SK-N-SH (cell line): ENCODE data around the gene CGB2. TPM values are rescaled to one million over a fixed set of nuclear protein-coding genes. Genes with fewer than 3 reads are reported as not detected.

Source experiments
- CTCF ChIA-PET: fragments of 300-600, 350-600 bp; formaldehyde crosslinking; extraction: SDS; loops from one replicate; lab custom pipeline; 2021; lab: Yijun Ruan, JAX
- POLR2A ChIA-PET: fragments of 350-600 bp; sonication (Branson Sonifier 250); formaldehyde crosslinking; extraction: SDS; loops from one replicate; lab custom pipeline; 2020; ENCODE audit warnings: antibody characterized with exemption, inconsistent platforms; lab: Yijun Ruan, JAX
- DNase-seq: peaks from one replicate; pipeline ENCODE4 v3.0.0; 2012
- H2AFZ ChIP-seq: fragments of 200-600 bp; sonication (generic); 2 replicates; pipeline ENCODE4 v1.8.1; 2016; ENCODE audit warnings: antibody characterized with exemption, mild to moderate bottlenecking, low read depth
- H3F3A ChIP-seq: fragments of 200-600 bp; sonication (generic); replicated peaks from 2 replicates; pipeline ENCODE3; 2016; ENCODE audit warnings: antibody characterized with exemption, mild to moderate bottlenecking; ENCODE audit not compliant: insufficient read depth
- H3K27ac ChIP-seq, 2 experiments: fragments of 200-500 bp in 1 of 2; fragments of 200-600 bp in 1 of 2; sonication (Bioruptor generic) in 1 of 2; sonication (generic), shearing (Covaris generic) in 1 of 2; 2 replicates each; pipeline versions ENCODE4 v1.5.1 to v1.6.1; 2014 to 2016; ENCODE audit warnings: low read depth in 2 of 2, inconsistent platforms in 1 of 2, low read length in 1 of 2, mild to moderate bottlenecking in 1 of 2, mixed read lengths in 1 of 2
- H3K27me3 ChIP-seq: fragments of 200-600 bp; sonication (generic), shearing (Covaris generic); 2 replicates; pipeline ENCODE4 v1.6.1; 2016; ENCODE audit warnings: mixed run types; ENCODE audit not compliant: insufficient read depth
- H3K36me3 ChIP-seq, 2 experiments: fragments of 200-500 bp in 1 of 2; fragments of 200-600 bp in 1 of 2; sonication (Bioruptor generic) in 1 of 2; sonication (generic) in 1 of 2; replicated peaks in 1 of 2; 2 replicates each; pipeline versions ENCODE3 to v1.5.1; 2014 to 2016; ENCODE audit warnings: low read length in 1 of 2, mild to moderate bottlenecking in 1 of 2; ENCODE audit not compliant: insufficient read depth in 2 of 2, control insufficient read depth in 1 of 2
- H3K4me1 ChIP-seq, 2 experiments: fragments of 200-500 bp in 1 of 2; fragments of 200-600 bp in 1 of 2; sonication (Bioruptor generic) in 1 of 2; sonication (generic), shearing (Covaris generic) in 1 of 2; 2 replicates each; pipeline versions ENCODE4 v1.5.1 to v1.6.1; 2014 to 2016; ENCODE audit warnings: low read depth in 1 of 2, low read length in 1 of 2, mixed run types in 1 of 2; ENCODE audit not compliant: insufficient read depth in 2 of 2, control insufficient read depth in 1 of 2
- H3K4me2 ChIP-seq: fragments of 200-600 bp; sonication (generic), shearing (Covaris generic); 2 replicates; pipeline ENCODE4 v1.6.1; 2017; ENCODE audit warnings: mixed run types
- H3K4me3 ChIP-seq, 2 experiments: fragments of 200-500 bp in 1 of 2; fragments of 200-600 bp in 1 of 2; sonication (Bioruptor generic) in 1 of 2; sonication (generic), shearing (Covaris generic) in 1 of 2; 2 replicates each; pipeline versions ENCODE4 v1.5.1 to v1.8.1; 2014 to 2016; ENCODE audit warnings: low read depth in 2 of 2, inconsistent platforms in 1 of 2, low read length in 1 of 2, mild to moderate bottlenecking in 1 of 2, mixed read lengths in 1 of 2, moderate library complexity in 1 of 2
- H3K79me2 ChIP-seq: fragments of 200-600 bp; sonication (generic); 2 replicates; pipeline ENCODE4 v1.8.1; 2017; ENCODE audit warnings: mild to moderate bottlenecking; ENCODE audit not compliant: insufficient read depth
- H3K9ac ChIP-seq: fragments of 200-600 bp; sonication (generic); 2 replicates; pipeline ENCODE4 v1.6.1; 2017; ENCODE audit warnings: mixed run types
- H3K9me2 ChIP-seq: fragments of 200-600 bp; sonication (generic); 2 replicates; pipeline ENCODE4 v1.6.1; 2017; ENCODE audit warnings: mixed run types
- H3K9me3 ChIP-seq: fragments of 200-600 bp; sonication (generic); 2 replicates; pipeline ENCODE4 v1.6.1; 2017; ENCODE audit warnings: mixed run types, mild to moderate bottlenecking, moderate library complexity
- H4K20me1 ChIP-seq: fragments of 200-600 bp; sonication (generic); 2 replicates; pipeline ENCODE4 v1.6.1; 2017; ENCODE audit warnings: mild to moderate bottlenecking, mixed run types; ENCODE audit not compliant: insufficient read depth
- CHD2 ChIP-seq: fragments of 150-350 bp; IDR thresholded peaks from 2 replicates; pipeline ENCODE4 v1.6.1; 2018; ENCODE audit warnings: low read length; ENCODE audit not compliant: partially characterized antibody
- EZH2phosphoT487 ChIP-seq: fragments of 200-600 bp; sonication (generic); IDR thresholded peaks from 2 replicates; pipeline ENCODE4 v1.6.1; 2017; ENCODE audit warnings: low read depth, mixed run types, mild to moderate bottlenecking, antibody characterized with exemption, moderate library complexity, borderline replicate concordance
- FOSL2 ChIP-seq: IDR thresholded peaks from 2 replicates; pipeline ENCODE4 v1.4.0; 2012; ENCODE audit warnings: low read depth, mild to moderate bottlenecking, moderate library complexity, borderline replicate concordance
- GABPA ChIP-seq: IDR thresholded peaks from 2 replicates; pipeline ENCODE4 v1.4.0; 2012; ENCODE audit warnings: low read depth, mild to moderate bottlenecking
- GATA2 ChIP-seq: sonication (generic); formaldehyde crosslinking; IDR thresholded peaks from 2 replicates; pipeline ENCODE4 v1.5.0; 2020; ENCODE audit warnings: mild to moderate bottlenecking, missing genetic modification reagents
- MXI1 ChIP-seq: IDR thresholded peaks from 2 replicates; pipeline ENCODE4 v1.6.1; 2012; ENCODE audit warnings: mild to moderate bottlenecking, low read depth, low read length, improper control_type of control experiment
- REST ChIP-seq: IDR thresholded peaks from 2 replicates; pipeline ENCODE4 v1.6.1; 2012; ENCODE audit warnings: mild to moderate bottlenecking, low read depth, low read length, moderate library complexity
- RFX5 ChIP-seq: IDR thresholded peaks from 2 replicates; pipeline ENCODE4 v1.6.1; 2012; ENCODE audit warnings: mild to moderate bottlenecking, improper control_type of control experiment, low read length
- RXRA ChIP-seq: IDR thresholded peaks from 2 replicates; pipeline ENCODE4 v1.4.0; 2012; ENCODE audit warnings: low read depth, mild to moderate bottlenecking, borderline replicate concordance
- SIN3A ChIP-seq: IDR thresholded peaks from 2 replicates; pipeline ENCODE4 v1.6.1; 2012; ENCODE audit warnings: low read depth, mild to moderate bottlenecking, low read length, moderate library complexity, borderline replicate concordance
- SMC3 ChIP-seq: IDR thresholded peaks from 2 replicates; pipeline ENCODE4 v1.6.1; 2012; ENCODE audit warnings: low read depth, low read length, improper control_type of control experiment
- TEAD4 ChIP-seq: IDR thresholded peaks from 2 replicates; pipeline ENCODE4 v1.4.0; 2012; ENCODE audit warnings: mild to moderate bottlenecking, borderline replicate concordance; ENCODE audit not compliant: insufficient read depth
- ZBTB33 ChIP-seq: IDR thresholded peaks from 2 replicates; pipeline ENCODE4 v1.4.0; 2012; ENCODE audit warnings: low read depth, borderline replicate concordance
- WGBS: methylation state at CpG from one replicate; pipeline ENCODE4 v1.1.6; 2017; ENCODE audit warnings: low lambda C conversion rate; 5-methylcytosine and 5-hydroxymethylcytosine counted together
- polyA plus RNA-seq, 3 experiments: library from polyadenylated mRNA; depleted of rRNA; stranded (reverse); fragments of >200 nt; gene quantifications; 2 replicates each; pipeline ENCODE4 v1.2.3, GENCODE V29; 2012

The CGB2 gene
- polyA plus RNA-seq, 1 of the 3 experiments (the other 2 are of a cell fraction) = 0.64 TPM

- no peak overlapping the region for H3K9ac ChIP-seq
- peaks cover 20 to 39% of the 10 kb centered on the region in 2 experiments for H3K36me3 ChIP-seq
- peaks cover 33% of the 10 kb centered on the region; the same call in 1 of the 2 replicates for H3K79me2 ChIP-seq
- WGBS = 99% methylated on average over 15 of the region's 15 CpGs
- no peak for DNase-seq
- ChIA-PET CTCF (interaction anchor here (0.6 to 2.8 kb wide), 5 partner anchors 9 to 70 kb away, joined by 3 to 14 read pairs (median 4); partner anchors contain the start of genes GYS1 and RUVBL2), POLR2A (no interaction called here)
- H3F3A ChIP-seq = no peaks in the 10 kb centered on the region
- no peaks in the 10 kb centered on the region for H3K9me3 ChIP-seq
- H2AFZ ChIP-seq = no peak overlapping the region
- no peak overlapping the region for H3K27ac ChIP-seq
- no peak for TF ChIP-seq TEAD4
- no peaks in the 10 kb centered on the region for H3K27me3 ChIP-seq
- H3K4me1 ChIP-seq = no peaks in the 10 kb centered on the region
- no peak overlapping the region for H3K4me2 ChIP-seq
- H4K20me1 ChIP-seq = no peaks in the 10 kb centered on the region
- H3K4me3 ChIP-seq = no peak overlapping the region
- H3K9me2 ChIP-seq = no peaks in the 10 kb centered on the region
Measured at GRCh38 chr19:49004133-49004532, 27.6 kb upstream of the CGB2 start.

DNA sequence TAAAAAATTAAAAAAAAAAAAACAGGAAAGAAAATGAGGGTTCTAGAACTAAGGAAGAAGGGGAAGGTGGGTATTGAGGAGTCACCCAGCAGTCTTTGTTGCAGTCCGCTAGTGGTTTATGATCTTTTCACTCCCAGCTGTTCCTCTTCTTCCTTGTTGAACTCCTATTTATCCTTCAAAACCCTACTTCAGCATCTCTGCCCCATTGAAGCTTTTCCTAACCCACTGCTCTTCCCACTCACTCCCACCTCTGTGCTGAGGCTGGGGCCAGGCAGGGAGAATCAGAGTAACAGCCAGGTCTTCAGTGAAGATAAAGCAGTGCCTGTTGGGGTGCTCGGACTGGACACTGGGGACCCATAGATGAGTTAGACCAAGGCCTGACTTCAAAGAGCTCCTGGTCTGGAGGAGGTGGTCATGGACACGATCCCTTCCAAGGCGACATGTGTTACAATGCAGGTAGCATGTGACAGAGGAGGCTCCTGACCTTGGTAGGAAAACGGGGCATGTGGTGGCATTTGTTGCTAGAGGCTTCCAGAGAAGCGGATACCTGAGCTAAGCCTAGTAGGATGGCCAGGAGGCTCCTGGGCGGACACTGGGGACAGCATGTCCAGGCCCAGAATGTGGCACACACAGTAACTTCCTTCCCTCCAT lies 26.6 kb upstream of the CGB2 start:
- H3K27me3 ChIP-seq = no peaks in the 10 kb centered on the region
- no peak for DNase-seq
- no peaks in the 10 kb centered on the region for H3K4me1 ChIP-seq
- no peak overlapping the region for H2AFZ ChIP-seq
- H3K9me2 ChIP-seq = no peaks in the 10 kb centered on the region
- H3F3A ChIP-seq = no peaks in the 10 kb centered on the region
- ChIA-PET POLR2A (no interaction called here), CTCF (interaction anchor here (0.7 to 2.9 kb wide), 5 partner anchors 12 to 98 kb away, joined by 3 to 14 read pairs (median 4); partner anchors contain the start of genes GYS1 and RUVBL2)
- peaks cover 20 to 42% of the 10 kb centered on the region in 2 experiments for H3K36me3 ChIP-seq
- TF ChIP-seq EZH2phosphoT487 = no peak
- no peak for TF ChIP-seq MXI1
- TF ChIP-seq SIN3A = no peak
- no peak for TF ChIP-seq SMC3
- no peak for TF ChIP-seq FOSL2
- TF ChIP-seq ZBTB33 = no peak
- no peak for TF ChIP-seq CHD2
- TF ChIP-seq RFX5 = no peak
- no peak for TF ChIP-seq RXRA
- no peak for TF ChIP-seq GATA2 (CRISPR knock-in tag)
- TF ChIP-seq GABPA = no peak
- no peak for TF ChIP-seq REST
- no peak overlapping the region for H3K9ac ChIP-seq
- H3K9me3 ChIP-seq = no peaks in the 10 kb centered on the region
- H3K4me3 ChIP-seq = no peak overlapping the region
- peaks cover 24% of the 10 kb centered on the region; the same call in 1 of the 2 replicates for H3K79me2 ChIP-seq
- 95% methylated on average over 5 of the region's 7 CpGs for WGBS
- H3K4me2 ChIP-seq = no peak overlapping the region
- H4K20me1 ChIP-seq = no peaks in the 10 kb centered on the region
- no peak overlapping the region for H3K27ac ChIP-seq
